CD14-positive monocyte (primary cell): ENCODE results near the gene ITPR3. TPM values are rescaled to one million over a fixed set of nuclear protein-coding genes. Genes with fewer than 3 reads are reported as not detected.

ENCODE experiments used
- DNase-seq, 3 donors: peaks; one replicate each; pipeline ENCODE4 v3.0.0-alpha.2; 2011 to 2022
- H2AFZ ChIP-seq: 2 replicates; pipeline ENCODE4 v1.6.0; 2012; ENCODE audit warnings: mild to moderate bottlenecking, low read depth, low read length, inconsistent platforms; ENCODE audit not compliant: insufficient read depth, poor library complexity, severe bottlenecking
- H3K27ac ChIP-seq, 2 donors: 1 replicate in 1 of 2; 2 replicates in 1 of 2; pipeline ENCODE4 v1.5.1; 2012 to 2013; ENCODE audit warnings: low read length in 2 of 2, control low read depth in 1 of 2, inconsistent platforms in 1 of 2, low read depth in 1 of 2, mild to moderate bottlenecking in 1 of 2
- H3K27me3 ChIP-seq, 2 donors: one replicate each; pipeline versions ENCODE4 v1.6.0 to v1.6.1; 2011 to 2013; ENCODE audit warnings: low read length in 2 of 2; ENCODE audit not compliant: control insufficient read depth in 2 of 2, insufficient read depth in 2 of 2
- H3K36me3 ChIP-seq, 2 donors: replicated peaks in 1 of 2; 1 replicate in 1 of 2; 2 replicates in 1 of 2; pipeline versions ENCODE4 v1.5.1 to v1.6.1; 2012 to 2013; ENCODE audit warnings: low read length in 2 of 2, control low read depth in 1 of 2, inconsistent platforms in 1 of 2, mild to moderate bottlenecking in 1 of 2; ENCODE audit not compliant: insufficient read depth in 2 of 2, control insufficient read depth in 1 of 2
- H3K4me1 ChIP-seq, 2 donors: 1 replicate in 1 of 2; 2 replicates in 1 of 2; pipeline versions ENCODE4 v1.5.1 to v1.6.1; 2012 to 2013; ENCODE audit warnings: low read length in 2 of 2, control low read depth in 1 of 2, inconsistent platforms in 1 of 2, mild to moderate bottlenecking in 1 of 2, moderate library complexity in 1 of 2; ENCODE audit not compliant: insufficient read depth in 2 of 2, control insufficient read depth in 1 of 2
- H3K4me2 ChIP-seq: replicated peaks from 2 replicates; pipeline ENCODE3; 2012; ENCODE audit warnings: low read length, moderate library complexity, mild to moderate bottlenecking; ENCODE audit not compliant: poor library complexity, severe bottlenecking; ENCODE audit errors: extremely low read depth
- H3K4me3 ChIP-seq, 3 experiments: fragments of 200-600 bp in 1 of 3; sonication (generic) in 1 of 3; replicated peaks in 1 of 3; 1 replicate in 2 of 3; 2 replicates in 1 of 3; pipeline ENCODE4 v1.5.1; 2011 to 2013; ENCODE audit warnings: low read length in 3 of 3, mild to moderate bottlenecking in 3 of 3, control low read depth in 2 of 3, low read depth in 2 of 3, inconsistent platforms in 1 of 3, moderate library complexity in 1 of 3
- H3K79me2 ChIP-seq: 2 replicates; pipeline ENCODE4 v1.6.0; 2012; ENCODE audit warnings: mild to moderate bottlenecking, control low read depth, inconsistent platforms, low read length, moderate library complexity; ENCODE audit not compliant: insufficient read depth
- H3K9ac ChIP-seq: 2 replicates; pipeline ENCODE4 v1.6.0; 2017; ENCODE audit warnings: low read length, mild to moderate bottlenecking; ENCODE audit not compliant: insufficient read depth, poor library complexity, severe bottlenecking
- H3K9me3 ChIP-seq, 2 donors: replicated peaks in 1 of 2; 1 replicate in 1 of 2; 2 replicates in 1 of 2; pipeline versions ENCODE4 v1.5.1 to v1.6.1; 2012 to 2013; ENCODE audit warnings: low read length in 2 of 2, control low read depth in 1 of 2; ENCODE audit not compliant: control insufficient read depth in 1 of 2, insufficient read depth in 1 of 2
- H4K20me1 ChIP-seq: 2 replicates; pipeline ENCODE4 v1.6.0; 2012; ENCODE audit warnings: mild to moderate bottlenecking, low read length, control low read depth, moderate library complexity; ENCODE audit not compliant: insufficient read depth
- H3K27ac Mint-ChIP-seq, 7 donors: one replicate each; pipeline ENCODE4 v1.8.0; 2020; ENCODE audit warnings: mild to moderate bottlenecking in 7 of 7, mixed read lengths in 7 of 7, moderate library complexity in 6 of 7, inconsistent platforms in 2 of 7
- H3K27me3 Mint-ChIP-seq, 3 donors: one replicate each; pipeline ENCODE4 v1.8.0; 2021 to 2022; ENCODE audit warnings: low read depth in 3 of 3, mild to moderate bottlenecking in 3 of 3, mixed read lengths in 3 of 3, moderate library complexity in 3 of 3, inconsistent platforms in 1 of 3
- H3K36me3 Mint-ChIP-seq, 2 donors: one replicate each; pipeline ENCODE4 v1.8.0; 2020; ENCODE audit warnings: mixed read lengths in 2 of 2, inconsistent platforms in 1 of 2, mild to moderate bottlenecking in 1 of 2
- H3K4me1 Mint-ChIP-seq: one replicate; pipeline ENCODE4 v1.8.0; 2020; ENCODE audit warnings: mild to moderate bottlenecking, mixed read lengths
- H3K4me3 Mint-ChIP-seq, 2 donors: one replicate each; pipeline ENCODE4 v1.8.0; 2020; ENCODE audit warnings: mild to moderate bottlenecking in 2 of 2, mixed read lengths in 2 of 2, moderate library complexity in 1 of 2
- H3K9me3 Mint-ChIP-seq, 7 donors: one replicate each; pipeline ENCODE4 v1.8.0; 2020 to 2022; ENCODE audit warnings: mixed read lengths in 7 of 7, mild to moderate bottlenecking in 6 of 7, moderate library complexity in 6 of 7, inconsistent platforms in 2 of 7
- WGBS: methylation state at CpG from one replicate; pipeline ENCODE4 v1.1.5; 2013; ENCODE audit warnings: missing lambda C conversion rate; ENCODE audit not compliant: insufficient coverage; 5-methylcytosine and 5-hydroxymethylcytosine counted together
- intact Hi-C, 2 donors: fragments of 100-400 bp; cut with micrococcal nuclease; formaldehyde crosslinking; loops; one replicate each; pipeline versions ENCODE4 v1.15.0 to v1.15.1; 2023
- polyA plus RNA-seq, 3 donors: library from polyadenylated mRNA; depleted of rRNA in 1 of 3; unstranded in 2 of 3; stranded (reverse) in 1 of 3; fragments of 300-500 nt in 2 of 3; fragments of >200 nt in 1 of 3; fragmentation: Illumina TruSeq in 2 of 3; gene quantifications; 1 replicate in 2 of 3; 2 replicates in 1 of 3; pipeline ENCODE4 v1.2.3, GENCODE V29; 2012 to 2021
- TF ChIP-seq, protein P1 (sequence below): fragments of 200-600 bp; IDR thresholded peaks from one replicate; pipeline ENCODE4 v1.8.0; 2022; ENCODE audit warnings: antibody characterized with exemption, mild to moderate bottlenecking

The ITPR3 gene
- polyA plus RNA-seq, 3 donors: 1.8 TPM; not detected in 2

DNA sequence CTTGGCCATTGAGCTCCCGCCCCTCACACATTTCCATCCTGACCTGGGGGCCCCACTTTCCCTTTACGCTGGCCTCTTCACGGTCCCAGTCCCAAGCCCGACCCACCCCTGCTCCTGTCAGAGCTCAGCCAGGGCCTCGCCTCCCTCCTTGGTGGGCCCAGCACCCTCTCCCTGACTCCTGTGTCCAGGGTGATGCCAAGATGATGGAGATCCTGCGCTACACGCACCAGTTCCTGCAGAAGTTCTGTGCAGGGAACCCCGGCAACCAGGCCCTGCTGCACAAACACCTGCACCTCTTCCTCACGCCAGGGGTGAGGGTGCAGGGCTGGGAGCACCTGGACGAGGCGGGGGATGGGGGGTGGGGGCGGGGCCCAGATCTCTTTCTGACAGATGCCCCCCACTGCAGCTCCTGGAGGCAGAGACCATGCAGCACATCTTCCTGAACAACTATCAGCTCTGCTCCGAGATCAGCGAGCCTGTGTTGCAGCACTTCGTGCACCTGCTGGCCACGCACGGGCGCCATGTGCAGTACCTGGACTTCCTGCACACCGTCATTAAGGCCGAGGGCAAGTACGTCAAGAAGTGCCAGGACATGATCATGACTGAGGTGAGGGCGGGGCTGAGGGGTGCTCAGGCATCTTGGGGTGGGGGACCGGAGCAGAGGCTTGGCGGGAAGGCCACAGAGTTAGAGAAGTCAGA lies 57.3 kb downstream of the ITPR3 start:
- DNase-seq: no peak
- H3K27ac ChIP-seq: no peak overlapping the region
- WGBS: 97% methylated on average over 20 of the region's 24 CpGs
- H2AFZ ChIP-seq: no peak overlapping the region
- no peak overlapping the region for H3K4me2 ChIP-seq
- no peaks in the 10 kb centered on the region for H3K79me2 ChIP-seq
- Mint-ChIP-seq H3K27ac (peak overlapping the region in 1 of 7 donors; percentile 62), H3K4me3 (no peak overlapping the region), H3K9me3 (no peaks in the 10 kb centered on the region), H3K4me1 (no peaks in the 10 kb centered on the region), H3K27me3 (peaks cover 0 to 2% (median 0%) of the 10 kb centered on the region in 3 donors), H3K36me3 (peaks cover 6 to 37% of the 10 kb centered on the region in 2 donors)
- H3K4me3 ChIP-seq: no peak overlapping the region
- no peaks in the 10 kb centered on the region for H3K4me1 ChIP-seq
- TF ChIP-seq, protein P1, sequence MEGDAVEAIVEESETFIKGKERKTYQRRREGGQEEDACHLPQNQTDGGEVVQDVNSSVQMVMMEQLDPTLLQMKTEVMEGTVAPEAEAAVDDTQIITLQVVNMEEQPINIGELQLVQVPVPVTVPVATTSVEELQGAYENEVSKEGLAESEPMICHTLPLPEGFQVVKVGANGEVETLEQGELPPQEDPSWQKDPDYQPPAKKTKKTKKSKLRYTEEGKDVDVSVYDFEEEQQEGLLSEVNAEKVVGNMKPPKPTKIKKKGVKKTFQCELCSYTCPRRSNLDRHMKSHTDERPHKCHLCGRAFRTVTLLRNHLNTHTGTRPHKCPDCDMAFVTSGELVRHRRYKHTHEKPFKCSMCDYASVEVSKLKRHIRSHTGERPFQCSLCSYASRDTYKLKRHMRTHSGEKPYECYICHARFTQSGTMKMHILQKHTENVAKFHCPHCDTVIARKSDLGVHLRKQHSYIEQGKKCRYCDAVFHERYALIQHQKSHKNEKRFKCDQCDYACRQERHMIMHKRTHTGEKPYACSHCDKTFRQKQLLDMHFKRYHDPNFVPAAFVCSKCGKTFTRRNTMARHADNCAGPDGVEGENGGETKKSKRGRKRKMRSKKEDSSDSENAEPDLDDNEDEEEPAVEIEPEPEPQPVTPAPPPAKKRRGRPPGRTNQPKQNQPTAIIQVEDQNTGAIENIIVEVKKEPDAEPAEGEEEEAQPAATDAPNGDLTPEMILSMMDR: no peak
- intact Hi-C loops: no loop called here
- H3K36me3 ChIP-seq: no peaks in the 10 kb centered on the region
- H3K27me3 ChIP-seq: no peaks in the 10 kb centered on the region
- no peaks in the 10 kb centered on the region for H3K9me3 ChIP-seq
- H3K9ac ChIP-seq: no peak overlapping the region
- no peaks in the 10 kb centered on the region for H4K20me1 ChIP-seq

DNA sequence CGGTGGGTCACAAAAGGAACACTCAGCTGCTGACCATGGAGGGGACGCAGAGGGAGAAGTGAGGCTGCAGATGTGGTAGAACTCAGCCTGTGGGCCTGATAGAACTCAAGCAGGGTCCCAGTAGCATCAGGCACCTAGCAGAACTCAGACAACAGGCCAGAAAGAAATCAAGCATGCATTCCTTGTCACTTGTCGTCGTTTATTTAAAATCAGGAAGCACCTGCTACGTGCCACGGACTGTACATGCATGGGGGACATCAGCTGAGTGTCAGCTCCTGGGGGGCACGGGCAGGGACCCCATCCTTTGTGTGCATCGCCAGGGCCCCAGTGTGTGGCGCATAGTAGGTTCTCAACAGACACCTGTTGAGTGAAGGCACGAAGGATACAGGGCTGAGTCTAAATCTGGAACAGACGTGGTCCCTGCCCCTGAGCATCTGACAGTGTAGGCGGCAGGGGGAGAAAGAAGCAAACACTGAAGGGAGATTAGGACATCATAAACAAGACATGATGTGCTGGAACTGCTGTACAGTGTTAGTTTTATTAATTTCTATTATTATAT lies 57.9 kb downstream of the ITPR3 start:
- Histone ChIP-seq H3K4me1 (no peaks in the 10 kb centered on the region), H3K27me3 (no peaks in the 10 kb centered on the region), H2AFZ (no peak overlapping the region), H3K4me2 (no peak overlapping the region), H3K9ac (no peak overlapping the region), H3K4me3 (no peak overlapping the region), H3K27ac (no peak overlapping the region), H4K20me1 (no peaks in the 10 kb centered on the region), H3K79me2 (no peaks in the 10 kb centered on the region), H3K36me3 (no peaks in the 10 kb centered on the region), H3K9me3 (no peaks in the 10 kb centered on the region)
- H3K36me3 Mint-ChIP-seq: peaks cover 6 to 33% of the 10 kb centered on the region in 2 donors
- no peak overlapping the region for H3K4me3 Mint-ChIP-seq
- no peaks in the 10 kb centered on the region for H3K9me3 Mint-ChIP-seq
- DNase-seq: no peak
- H3K27ac Mint-ChIP-seq: no peak overlapping the region
- H3K4me1 Mint-ChIP-seq: no peaks in the 10 kb centered on the region
- TF ChIP-seq, protein P1: no peak
- peaks cover 0 to 2% (median 0%) of the 10 kb centered on the region in 3 donors for H3K27me3 Mint-ChIP-seq
- intact Hi-C loops: no loop called here
- 72% methylated on average over 10 of the region's 12 CpGs for WGBS
